ENCODE data around the gene NCDN.
"Not testable (repeated sequence)": the region's sequence is repeated elsewhere in the genome, so short reads cannot be mapped to it uniquely, and the experiment has no call there.

NCDN gene

GRCh38 chr1:35570589-35571137 is 13.1 kb downstream of the NCDN start:
- no peak for DNase-seq (ENCODE audit: low read depth, low spot score)

GRCh38 chr1:35571263-35571662 is 13.7 kb downstream of the NCDN start:
- DNase-seq (ENCODE audit: low read depth, low spot score): no peak

DNA sequence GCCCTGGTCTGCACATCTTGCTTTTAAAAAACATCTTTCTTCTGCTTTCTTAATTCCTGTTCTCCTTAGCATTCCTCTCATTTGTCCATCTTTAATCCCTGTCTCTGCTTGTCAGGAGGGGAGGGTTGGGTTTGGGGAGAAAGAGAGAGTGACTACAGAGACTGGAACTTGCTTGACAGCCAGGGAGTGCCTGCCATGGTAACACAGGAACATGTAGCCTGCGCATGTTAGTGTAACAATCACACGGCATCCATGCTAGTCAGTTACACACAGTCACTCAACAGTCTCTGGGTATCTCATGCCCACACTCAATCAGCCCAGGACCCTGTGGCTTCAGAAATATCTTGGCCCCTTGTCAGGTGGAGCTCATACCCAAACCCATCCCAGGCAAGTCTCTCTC is 14.7 kb downstream of the NCDN start:
- no peak for DNase-seq (ENCODE audit: low read depth, low spot score)

DNA sequence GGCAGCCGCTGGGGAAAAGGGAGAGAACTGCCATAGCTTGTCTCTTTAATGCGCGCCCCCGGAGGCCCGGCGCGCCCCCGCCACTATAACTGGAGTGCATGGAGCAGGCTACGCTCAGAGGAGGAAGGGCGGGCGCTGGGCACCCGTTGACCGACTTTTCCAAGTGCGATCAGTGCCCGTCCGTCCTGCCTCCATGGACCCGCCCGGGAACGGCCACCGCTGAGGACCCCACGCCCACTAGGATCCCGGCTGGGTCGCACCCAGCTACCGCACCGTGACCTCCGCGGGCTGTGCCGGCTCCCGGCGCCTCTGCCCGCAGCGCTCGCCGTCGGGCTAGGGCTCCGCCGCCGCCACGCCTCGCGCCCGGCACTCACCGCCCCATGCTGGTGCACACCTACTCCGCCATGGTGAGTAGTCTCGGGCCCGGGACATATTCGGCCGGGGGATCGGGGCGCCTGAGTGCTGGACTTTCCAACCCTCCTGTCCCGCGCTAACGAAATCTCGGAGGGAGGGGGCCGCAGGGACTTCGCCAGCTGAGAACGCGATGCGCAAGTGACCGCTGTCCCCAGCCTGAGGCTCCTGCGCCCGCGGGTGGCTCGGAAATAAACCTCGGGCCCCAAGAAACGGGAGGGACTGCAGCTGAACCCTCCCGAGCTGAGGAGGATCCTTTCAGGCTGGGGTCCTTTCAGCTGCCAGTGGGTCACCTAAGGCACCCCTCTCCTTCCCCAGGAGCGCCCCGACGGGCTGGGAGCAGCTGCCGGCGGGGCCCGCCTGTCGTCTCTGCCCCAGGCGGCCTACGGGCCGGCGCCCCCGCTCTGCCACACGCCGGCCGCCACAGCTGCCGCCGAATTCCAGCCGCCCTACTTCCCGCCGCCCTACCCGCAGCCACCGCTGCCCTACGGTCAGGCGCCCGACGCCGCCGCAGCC is 15.9 kb downstream of the NCDN start, which contains the start of gene TFAP2E:
Gene TFAP2E, plus strand, starts transcription at position 117 of the 927 bp plus-strand sequence. Its CDS starts 264 bp downstream, at position 381.
- no peak for DNase-seq (ENCODE audit: low read depth, low spot score)

DNA sequence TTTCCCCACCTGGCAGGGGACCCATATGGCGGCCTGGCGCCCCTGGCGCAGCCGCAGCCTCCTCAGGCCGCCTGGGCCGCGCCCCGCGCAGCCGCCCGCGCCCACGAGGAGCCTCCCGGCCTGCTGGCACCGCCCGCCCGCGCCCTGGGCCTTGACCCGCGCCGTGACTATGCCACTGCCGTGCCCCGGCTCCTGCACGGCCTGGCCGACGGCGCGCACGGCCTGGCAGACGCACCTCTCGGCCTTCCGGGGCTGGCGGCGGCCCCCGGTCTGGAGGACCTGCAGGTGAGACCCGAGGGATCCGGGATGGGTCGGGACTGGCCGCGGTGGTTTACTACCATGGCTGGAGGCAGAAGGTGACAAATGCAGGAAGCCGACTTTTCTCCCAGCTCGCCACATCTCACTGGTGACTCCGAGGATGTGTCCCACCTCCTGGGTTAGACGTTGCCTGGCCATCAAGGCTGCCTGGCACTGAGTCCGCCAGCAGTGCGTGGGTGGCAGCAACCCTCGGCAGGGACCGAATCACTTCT is 16.6 kb downstream of the NCDN start:
- no peak for DNase-seq (ENCODE audit: low read depth, low spot score)

DNA sequence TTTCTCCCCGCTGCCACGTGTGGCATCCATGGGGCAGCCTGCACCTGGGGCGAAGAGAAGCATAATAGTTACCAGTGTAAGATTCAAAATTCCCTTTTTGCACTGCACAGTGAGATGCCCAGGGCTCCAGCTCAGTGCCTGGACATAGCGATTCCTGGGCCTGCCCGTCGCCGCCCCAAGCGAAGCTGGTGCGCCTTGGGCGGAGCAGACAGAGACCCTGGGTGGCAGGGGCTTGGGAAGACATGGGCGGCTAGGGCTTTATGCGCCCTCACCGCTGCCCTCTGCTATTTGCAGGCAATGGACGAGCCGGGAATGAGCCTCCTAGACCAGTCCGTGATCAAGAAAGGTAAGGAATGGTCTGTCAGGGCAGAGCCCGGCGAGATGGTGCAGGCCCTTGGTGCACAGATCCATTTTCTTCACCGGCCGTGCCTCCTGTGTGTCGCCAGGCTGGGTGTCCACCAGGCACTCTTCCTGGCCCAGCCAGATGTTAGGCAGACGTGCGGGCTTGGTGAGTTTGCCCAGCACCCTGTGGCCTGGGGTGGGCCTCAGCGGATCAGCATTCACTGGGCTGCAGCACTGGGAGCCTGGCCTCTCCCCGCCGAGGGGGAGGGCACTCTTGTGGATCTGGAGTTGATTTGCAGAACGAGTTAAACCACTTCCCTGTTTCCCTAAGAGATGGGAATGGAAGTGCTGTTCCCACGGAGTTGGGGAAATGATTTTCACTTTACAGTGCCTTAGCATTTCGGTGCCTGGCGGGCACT is 17.2 kb downstream of the NCDN start:
- DNase-seq (ENCODE audit: low read depth, low spot score): no peak

GRCh38 chr1:35575416-35575958 is 17.9 kb downstream of the NCDN start:
- DNase-seq (ENCODE audit: low read depth, low spot score): no peak

DNA sequence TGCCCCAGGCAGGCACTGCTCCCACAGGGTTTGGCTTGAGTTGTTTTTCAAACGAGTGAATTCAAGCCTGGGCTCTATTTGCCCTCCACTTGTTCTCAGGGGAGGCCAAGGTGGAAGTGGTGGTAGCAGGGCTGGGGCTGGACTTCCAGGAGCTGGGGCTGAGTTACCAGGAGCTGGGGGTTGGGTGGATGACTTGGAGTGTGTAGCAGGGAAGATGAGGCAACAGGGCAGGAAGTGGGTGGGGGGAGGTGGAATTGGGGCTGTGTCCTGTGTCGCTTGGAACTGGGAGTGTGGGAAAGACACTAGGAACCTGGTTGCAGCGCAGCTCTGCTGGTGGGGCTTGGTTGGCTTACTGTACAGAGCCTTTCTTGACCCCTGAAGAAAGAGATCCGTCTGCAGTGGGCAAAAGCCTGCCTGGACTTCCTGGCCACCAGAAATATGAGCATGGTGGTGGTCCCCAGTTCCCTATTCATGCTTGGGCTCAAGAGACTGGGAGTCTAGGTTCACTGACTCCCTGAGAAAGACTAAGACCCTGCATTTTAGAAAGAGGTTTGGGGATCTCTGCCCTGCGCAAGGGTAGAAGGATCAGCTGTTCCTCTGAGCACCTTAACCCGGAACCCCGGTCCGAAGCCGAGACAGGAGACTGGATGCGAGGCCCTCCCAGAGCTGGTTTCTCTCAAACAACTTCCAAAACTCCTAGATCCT is 18.6 kb downstream of the NCDN start:
- DNase-seq (ENCODE audit: low read depth, low spot score): no peak

DNA sequence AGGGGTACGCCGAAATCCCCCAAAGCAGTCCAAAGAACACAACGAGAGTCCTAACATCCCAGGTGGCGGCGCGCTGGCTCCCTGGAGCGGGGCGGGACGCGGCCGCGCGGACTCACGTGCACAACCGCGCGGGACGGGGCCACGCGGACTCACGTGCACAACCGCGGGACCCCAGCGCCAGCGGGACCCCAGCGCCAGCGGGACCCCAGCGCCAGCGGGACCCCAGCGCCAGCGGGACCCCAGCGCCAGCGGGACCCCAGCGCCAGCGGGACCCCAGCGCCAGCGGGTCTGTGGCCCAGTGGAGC is 19.1 kb downstream of the NCDN start:
- not testable (repeated sequence) for DNase-seq (ENCODE audit: low read depth, low spot score)

GRCh38 chr1:35577071-35577998 is 19.7 kb downstream of the NCDN start:
- no peak for DNase-seq (ENCODE audit: low read depth, low spot score)

- no peak for DNase-seq (ENCODE audit: low read depth, low spot score)
Measured at GRCh38 chr1:35580949-35581388, 23.4 kb downstream of the NCDN start.

DNA sequence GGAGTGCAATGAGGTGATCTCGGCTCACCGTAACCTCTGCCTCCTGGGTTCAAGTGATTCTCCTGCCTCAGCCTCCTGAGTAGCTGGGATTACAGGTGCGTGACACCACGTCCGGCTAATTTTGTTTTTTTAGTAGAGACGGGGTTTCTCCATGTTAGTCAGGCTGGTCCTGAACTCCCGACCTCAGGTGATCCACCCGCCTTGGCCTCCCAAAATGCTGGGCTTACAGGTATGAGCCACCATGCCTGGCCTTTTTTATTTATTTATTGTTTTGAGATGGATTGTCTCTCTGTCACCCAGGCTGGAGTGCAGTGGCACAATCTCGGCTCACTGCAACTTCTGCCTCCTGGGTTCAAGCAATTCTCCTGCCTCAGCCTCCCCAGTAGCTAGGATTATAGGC is 24.0 kb downstream of the NCDN start:
- not testable (repeated sequence) for DNase-seq (ENCODE audit: low read depth, low spot score)

- DNase-seq (ENCODE audit: low read depth, low spot score): no peak
Measured at GRCh38 chr1:35585281-35585680, 27.7 kb downstream of the NCDN start.

DNA sequence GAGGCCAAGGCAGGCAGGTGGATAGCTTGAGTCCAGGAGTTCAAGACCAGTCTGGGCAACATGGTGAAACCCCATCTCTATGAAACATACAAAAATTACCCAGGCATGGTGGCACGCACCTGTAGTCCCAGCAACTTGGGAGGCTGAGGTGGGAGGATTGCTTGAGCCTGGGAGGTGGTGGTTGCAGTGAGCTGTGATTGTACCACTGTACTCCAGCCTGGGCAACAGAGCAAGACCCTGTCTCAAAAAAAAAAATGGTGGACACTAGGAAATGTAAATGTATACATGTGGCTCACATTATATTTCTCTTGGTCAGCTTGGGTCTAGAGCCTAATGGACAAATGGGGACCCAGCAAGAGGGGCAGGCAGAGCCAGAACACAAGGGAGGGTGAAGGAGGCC is 28.2 kb downstream of the NCDN start:
- DNase-seq (ENCODE audit: low read depth, low spot score): not testable (repeated sequence)

DNA sequence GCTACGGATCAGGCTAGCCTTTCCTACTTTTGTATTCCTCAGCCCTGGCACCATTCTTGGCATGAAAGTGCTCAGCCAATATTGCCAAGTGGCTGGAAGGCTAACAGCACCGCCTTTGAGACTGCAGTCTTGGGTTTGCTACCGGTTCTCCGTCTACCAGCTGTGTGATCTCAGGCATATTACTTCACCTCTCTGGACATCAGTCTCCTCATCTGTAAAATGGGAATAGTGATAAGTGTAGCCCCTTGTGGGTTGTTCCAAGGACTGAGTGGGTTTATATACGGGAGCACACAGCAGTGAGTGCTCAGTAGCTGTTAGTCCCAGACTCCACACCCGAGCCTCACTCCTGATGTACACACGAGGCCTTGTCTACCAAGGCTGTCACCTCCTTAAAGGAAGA is 29.2 kb downstream of the NCDN start:
- no peak for DNase-seq (ENCODE audit: low read depth, low spot score)

DNA sequence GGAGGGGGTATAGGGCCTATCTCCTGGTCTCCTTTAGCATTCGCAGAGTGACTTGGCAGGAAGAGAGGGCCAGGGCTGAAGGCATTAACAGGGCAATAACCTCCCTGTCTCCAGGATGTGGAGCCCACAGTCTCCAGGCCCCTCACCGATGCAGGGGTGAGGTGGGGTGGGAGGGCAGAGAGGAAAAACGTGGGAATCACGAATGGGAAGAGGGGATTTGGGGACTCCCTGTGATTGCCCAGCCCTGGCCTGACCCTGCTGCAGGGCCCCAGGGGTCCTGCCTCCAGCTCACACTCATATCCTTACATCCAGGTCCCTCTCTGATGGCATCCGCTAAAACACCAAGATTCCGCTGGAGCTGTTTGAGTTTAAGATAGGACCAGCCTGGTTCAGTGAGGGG is 30.1 kb downstream of the NCDN start:
- no peak for DNase-seq (ENCODE audit: low read depth, low spot score)

GRCh38 chr1:35588197-35588910 is 30.8 kb downstream of the NCDN start:
- DNase-seq (ENCODE audit: low read depth, low spot score): no peak

DNA sequence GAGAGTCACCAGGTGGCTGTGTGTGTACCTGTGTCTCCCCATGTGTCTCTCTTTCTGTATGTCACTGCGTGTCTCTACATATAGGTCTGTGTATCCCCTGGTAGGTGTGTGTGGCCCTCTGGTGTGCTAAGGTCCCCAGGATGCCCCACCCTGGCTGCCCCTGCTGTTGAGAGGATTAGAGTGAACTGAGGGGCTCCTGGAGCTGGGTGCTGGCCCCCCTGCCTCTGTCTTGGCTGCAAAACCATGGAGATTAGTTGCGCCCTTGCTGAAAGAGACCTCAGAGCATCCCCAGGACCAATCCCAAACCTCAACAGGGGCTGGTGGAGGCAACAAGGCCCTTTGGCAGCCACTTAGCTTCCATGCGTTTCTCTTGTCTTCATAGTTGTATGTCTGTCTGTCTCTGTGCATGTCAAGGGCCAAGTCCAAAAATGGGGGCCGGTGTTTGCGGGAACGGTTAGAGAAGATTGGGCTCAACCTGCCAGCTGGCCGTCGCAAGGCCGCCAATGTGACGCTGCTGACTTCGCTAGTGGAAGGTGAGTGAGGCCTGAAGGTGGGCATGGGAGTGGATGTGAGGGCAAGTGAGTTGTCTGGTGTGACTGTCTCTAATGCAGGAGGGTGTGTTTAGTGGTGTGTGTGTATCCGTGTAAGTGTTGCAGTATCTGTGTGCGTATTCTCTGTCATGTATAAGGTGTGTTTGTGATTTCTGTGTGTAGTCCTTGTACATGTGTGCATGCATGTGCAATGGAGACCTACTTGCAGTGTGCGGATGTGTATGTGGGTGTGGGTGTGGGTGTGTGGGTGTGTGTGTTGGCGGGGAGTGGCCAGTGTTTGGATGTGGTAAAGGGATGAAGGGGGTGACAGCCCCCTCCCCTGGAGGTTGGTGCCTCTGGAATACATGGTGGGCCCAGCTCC is 32.2 kb downstream of the NCDN start:
- DNase-seq (ENCODE audit: low read depth, low spot score): no peak

Measured in iPS DF 19.7 (cell line).